Loucy (cell line): ENCODE results near the gene PPARA.

ENCODE experiments used
- H2AFZ ChIP-seq: fragments of 200-600 bp; sonication (generic); 2 replicates; pipeline ENCODE4 v1.6.0; 2016; ENCODE audit warnings: antibody characterized with exemption, mild to moderate bottlenecking, low read length, moderate library complexity
- H3F3A ChIP-seq: fragments of 200-600 bp; 2 replicates; pipeline ENCODE4 v1.6.0; 2016; ENCODE audit warnings: antibody characterized with exemption, low read depth, mild to moderate bottlenecking
- H3K27me3 ChIP-seq: fragments of 200-600 bp; sonication (generic); 2 replicates; pipeline ENCODE4 v1.6.1; 2014; ENCODE audit warnings: low read length, mild to moderate bottlenecking; ENCODE audit not compliant: insufficient read depth, poor library complexity, severe bottlenecking
- H3K36me3 ChIP-seq: fragments of 200-600 bp; sonication (generic); 2 replicates; pipeline ENCODE4 v1.6.1; 2016; ENCODE audit warnings: low read length; ENCODE audit not compliant: insufficient read depth
- H3K4me1 ChIP-seq: fragments of 200-600 bp; sonication (generic); 2 replicates; pipeline ENCODE4 v1.5.1; 2014; ENCODE audit warnings: low read length, mild to moderate bottlenecking; ENCODE audit not compliant: insufficient read depth, poor library complexity, severe bottlenecking
- H3K4me2 ChIP-seq: fragments of 200-600 bp; sonication (generic); 2 replicates; pipeline ENCODE4 v1.6.0; 2014; ENCODE audit warnings: antibody characterized with exemption, low read length, low read depth, mild to moderate bottlenecking; ENCODE audit not compliant: poor library complexity, severe bottlenecking
- H3K4me3 ChIP-seq: fragments of 200-600 bp; sonication (generic); 2 replicates; pipeline ENCODE4 v1.5.1; 2014; ENCODE audit warnings: low read length, mild to moderate bottlenecking, mixed read lengths; ENCODE audit not compliant: poor library complexity, severe bottlenecking
- H3K79me2 ChIP-seq: fragments of 200-600 bp; sonication (generic); 2 replicates; pipeline ENCODE4 v1.6.1; 2014; ENCODE audit warnings: low read length; ENCODE audit not compliant: insufficient read depth
- H3K9ac ChIP-seq: fragments of 200-600 bp; sonication (generic); 2 replicates; pipeline ENCODE4 v1.6.0; 2014; ENCODE audit warnings: mild to moderate bottlenecking, low read depth, low read length, moderate library complexity; ENCODE audit not compliant: poor library complexity, severe bottlenecking
- H3K9me2 ChIP-seq: fragments of 200-600 bp; sonication (generic); replicated peaks from 2 replicates; pipeline ENCODE4 v1.6.1; 2016; ENCODE audit warnings: low read depth, low read length, mixed read lengths
- H3K9me3 ChIP-seq: fragments of 200-600 bp; sonication (generic); 2 replicates; pipeline ENCODE4 v1.6.1; 2014; ENCODE audit warnings: mild to moderate bottlenecking, antibody characterized with exemption, low read length, low read depth; ENCODE audit not compliant: insufficient read depth
- H4K20me1 ChIP-seq: fragments of 200-600 bp; sonication (generic); 2 replicates; pipeline ENCODE4 v1.6.0; 2014; ENCODE audit warnings: antibody characterized with exemption, low read length, mild to moderate bottlenecking; ENCODE audit not compliant: insufficient read depth, poor library complexity, severe bottlenecking
- CTCF ChIP-seq: fragments of 200-600 bp; sonication (generic); conservative IDR thresholded peaks from 2 replicates; pipeline ENCODE4 v1.5.1; 2014; ENCODE audit warnings: mild to moderate bottlenecking, antibody characterized with exemption, low read length
- EZH2phosphoT487 ChIP-seq: fragments of 200-600 bp; IDR thresholded peaks from 2 replicates; pipeline ENCODE4 v1.6.1; 2018; ENCODE audit warnings: antibody characterized with exemption, mild to moderate bottlenecking, moderate library complexity, borderline replicate concordance

Gene PPARA

GRCh38 chr22:46214616-46215015 is 64.3 kb downstream of the PPARA start:
- TF ChIP-seq CTCF (no peak), EZH2phosphoT487 (no peak)
- no peaks in the 10 kb centered on the region for H3K9me3 ChIP-seq
- no peaks in the 10 kb centered on the region for H3K9me2 ChIP-seq
- no peak overlapping the region for H3K4me3 ChIP-seq
- H3K36me3 ChIP-seq: peaks cover 80% of the 10 kb centered on the region
- H3K27me3 ChIP-seq: no peaks in the 10 kb centered on the region
- H3K9ac ChIP-seq: no peak overlapping the region
- no peaks in the 10 kb centered on the region for H3K4me1 ChIP-seq
- H3K79me2 ChIP-seq: no peaks in the 10 kb centered on the region
- H4K20me1 ChIP-seq: no peaks in the 10 kb centered on the region
- no peak overlapping the region for H3K4me2 ChIP-seq
- H2AFZ ChIP-seq: no peak overlapping the region
- no peaks in the 10 kb centered on the region for H3F3A ChIP-seq

GRCh38 chr22:46219636-46220035 is 69.3 kb downstream of the PPARA start:
- H3K4me2 ChIP-seq: no peak overlapping the region
- no peak overlapping the region for H3K9ac ChIP-seq
- no peak overlapping the region for H2AFZ ChIP-seq

GRCh38 chr22:46220921-46221320 is 70.6 kb downstream of the PPARA start:
- Histone ChIP-seq H3K9me2 (no peaks in the 10 kb centered on the region), H3K9me3 (no peaks in the 10 kb centered on the region), H3K9ac (no peak overlapping the region), H3K36me3 (peaks cover 68% of the 10 kb centered on the region; the same call in 1 of the 2 replicates), H3K27me3 (no peaks in the 10 kb centered on the region), H3K79me2 (no peaks in the 10 kb centered on the region), H2AFZ (no peak overlapping the region), H3F3A (no peaks in the 10 kb centered on the region), H3K4me1 (no peaks in the 10 kb centered on the region), H3K4me3 (no peak overlapping the region), H4K20me1 (no peaks in the 10 kb centered on the region), H3K4me2 (no peak overlapping the region)
- TF ChIP-seq CTCF (no peak), EZH2phosphoT487 (no peak)

More at GRCh38 chr22:46219636-46220035, 69.3 kb downstream of the PPARA start:
- no peaks in the 10 kb centered on the region for H4K20me1 ChIP-seq
- no peaks in the 10 kb centered on the region for H3F3A ChIP-seq
- no peaks in the 10 kb centered on the region for H3K79me2 ChIP-seq
- no peak overlapping the region for H3K4me3 ChIP-seq
- no peaks in the 10 kb centered on the region for H3K9me3 ChIP-seq
- no peaks in the 10 kb centered on the region for H3K9me2 ChIP-seq
- TF ChIP-seq EZH2phosphoT487: no peak
- no peak for TF ChIP-seq CTCF
- H3K36me3 ChIP-seq: peaks cover 72% of the 10 kb centered on the region; the same call in 1 of the 2 replicates
- H3K27me3 ChIP-seq: no peaks in the 10 kb centered on the region
- no peaks in the 10 kb centered on the region for H3K4me1 ChIP-seq
